ENCODE results near the gene GPATCH11. TPM values are rescaled to one million over a fixed set of nuclear protein-coding genes. Genes with fewer than 3 reads are reported as not detected.

The GPATCH11 gene
- total RNA-seq, 1 experiment from 2014 or later, result 5.5 TPM

GRCh38 chr2:37061013-37061711 is 23.2 kb upstream of the GPATCH11 start:
- ChIA-PET CTCF (no interaction called here), POLR2A (ENCODE audit: unreplicated experiment) (no interaction called here)
- Histone ChIP-seq H2AFZ (no peak overlapping the region), H4K20me1 (ENCODE audit: insufficient read depth) (no peaks in the 10 kb centered on the region), H3K4me1 (replicated peaks; ENCODE audit: insufficient read depth) (no peaks in the 10 kb centered on the region), H3K9me2 (ENCODE audit: insufficient read depth) (no peaks in the 10 kb centered on the region), H3K4me3 (no peak overlapping the region), H3K36me3 (ENCODE audit: low read depth) (peaks cover 23% of the 10 kb centered on the region; the same call in 1 of the 2 replicates), H3K4me2 (no peak overlapping the region), H3K27me3 (ENCODE audit: insufficient read depth, low read depth) (no peaks in the 10 kb centered on the region), H3K79me2 (ENCODE audit: low read depth) (no peaks in the 10 kb centered on the region), H3F3A (ENCODE audit: insufficient read depth, low read depth) (no peaks in the 10 kb centered on the region; the same call in 1 of the 2 replicates), H3K9me3 (ENCODE audit: insufficient read depth, low read depth) (no peaks in the 10 kb centered on the region), H3K27ac (no peak overlapping the region)
- no TSS peak for BruUV-seq (replicated peaks)
- no peak for DNase-seq
- intact Hi-C loops (cut with micrococcal nuclease; ENCODE audit: unreplicated experiment), result no loop called here
- no peak for TF ChIP-seq CTCF (conservative IDR thresholded peaks at IDR 0.05)
- TF ChIP-seq EZH2 (IDR thresholded peaks at IDR 0.05; ENCODE audit: low read depth), result no peak

- no peaks in the 10 kb centered on the region for H3K4me1 ChIP-seq (replicated peaks; ENCODE audit: insufficient read depth)
- H3K4me3 ChIP-seq, result no peak overlapping the region
- no peaks in the 10 kb centered on the region for H3K27me3 ChIP-seq (ENCODE audit: insufficient read depth, low read depth)
- BruUV-seq (replicated peaks), result no TSS peak
- no peak for DNase-seq
- peaks cover 18% of the 10 kb centered on the region; the same call in 1 of the 2 replicates for H3K36me3 ChIP-seq (ENCODE audit: low read depth)
- no peak overlapping the region for H2AFZ ChIP-seq
- H3K9me2 ChIP-seq (ENCODE audit: insufficient read depth), result no peaks in the 10 kb centered on the region
- intact Hi-C loops (cut with micrococcal nuclease; ENCODE audit: unreplicated experiment), result no loop called here
- H3K79me2 ChIP-seq (ENCODE audit: low read depth), result no peaks in the 10 kb centered on the region
- no peak overlapping the region for H3K27ac ChIP-seq
- CTCF ChIA-PET, result no interaction called here
- TF ChIP-seq EZH2 (IDR thresholded peaks at IDR 0.05; ENCODE audit: low read depth) (no peak), CTCF (conservative IDR thresholded peaks at IDR 0.05) (no peak)
- no peaks in the 10 kb centered on the region for H3K9me3 ChIP-seq (ENCODE audit: insufficient read depth, low read depth)
- no peak overlapping the region for H3K4me2 ChIP-seq
- POLR2A ChIA-PET (ENCODE audit: unreplicated experiment), result no interaction called here
- H3F3A ChIP-seq (ENCODE audit: insufficient read depth, low read depth), result no peaks in the 10 kb centered on the region; the same call in 1 of the 2 replicates
- no peaks in the 10 kb centered on the region for H4K20me1 ChIP-seq (ENCODE audit: insufficient read depth)
These were observed 22.5 kb upstream of the GPATCH11 start for GRCh38 chr2:37061776-37062175.

GRCh38 chr2:37068686-37069085 is 15.6 kb upstream of the GPATCH11 start:
- intact Hi-C loops (cut with micrococcal nuclease; ENCODE audit: unreplicated experiment), result no loop called here
- DNase-seq, result no peak
- TF ChIP-seq CTCF (conservative IDR thresholded peaks at IDR 0.05) (no peak), EZH2 (IDR thresholded peaks at IDR 0.05; ENCODE audit: low read depth) (no peak)
- Histone ChIP-seq H3K4me3 (no peak overlapping the region), H3K9me3 (ENCODE audit: insufficient read depth, low read depth) (no peaks in the 10 kb centered on the region), H3K4me2 (no peak overlapping the region), H3K27me3 (ENCODE audit: insufficient read depth, low read depth) (no peaks in the 10 kb centered on the region), H2AFZ (no peak overlapping the region), H4K20me1 (ENCODE audit: insufficient read depth) (no peaks in the 10 kb centered on the region; the same call in none of the 2 replicates), H3F3A (ENCODE audit: insufficient read depth, low read depth) (no peaks in the 10 kb centered on the region; the same call in 1 of the 2 replicates), H3K79me2 (ENCODE audit: low read depth) (no peaks in the 10 kb centered on the region), H3K36me3 (ENCODE audit: low read depth) (peaks cover 35% of the 10 kb centered on the region), H3K4me1 (replicated peaks; ENCODE audit: insufficient read depth) (no peaks in the 10 kb centered on the region), H3K9me2 (ENCODE audit: insufficient read depth) (no peaks in the 10 kb centered on the region), H3K27ac (no peak overlapping the region)
- ChIA-PET POLR2A (ENCODE audit: unreplicated experiment) (no interaction called here), CTCF (no interaction called here)
- BruUV-seq (replicated peaks), result no TSS peak
